8988T (cell line): Measurements from ENCODE around the gene TRIM46.

Source experiments
- DNase-seq: peaks from one replicate; pipeline ENCODE4 v3.0.0; 2011

Gene TRIM46

GRCh38 chr1:155173478-155174323 lies at the start of gene TRIM46:
TRIM46 (plus strand) TSS chr1:155173849; CDS start chr1:155173967, 118 bp downstream.
- DNase-seq, result peak; percentile 69

GRCh38 chr1:155124503-155125463 lies 48.9 kb upstream of the TRIM46 start:
- peak; percentile 63 for DNase-seq

GRCh38 chr1:155125511-155125945 lies 48.1 kb upstream of the TRIM46 start:
- no peak for DNase-seq

GRCh38 chr1:155125946-155126555 lies 47.6 kb upstream of the TRIM46 start:
- no peak for DNase-seq

- DNase-seq, result no peak
Observed at GRCh38 chr1:155126556-155127104, 47.0 kb upstream of the TRIM46 start.

GRCh38 chr1:155127105-155127966 lies 46.3 kb upstream of the TRIM46 start, which contains the start of gene EFNA1:
EFNA1 (plus strand) TSS chr1:155127876; CDS start chr1:155127978, 102 bp downstream.
- DNase-seq, result peak; percentile 57

GRCh38 chr1:155127967-155128754 lies 45.5 kb upstream of the TRIM46 start:
- DNase-seq, result no peak

GRCh38 chr1:155128755-155129473 lies 44.7 kb upstream of the TRIM46 start:
- DNase-seq, result no peak

- no peak for DNase-seq
Observed at GRCh38 chr1:155130272-155131006, 43.2 kb upstream of the TRIM46 start.

GRCh38 chr1:155131285-155131684 lies 42.4 kb upstream of the TRIM46 start:
- no peak for DNase-seq

GRCh38 chr1:155131856-155132255 lies 41.8 kb upstream of the TRIM46 start:
- no peak for DNase-seq

- DNase-seq, result no peak
Observed at GRCh38 chr1:155133799-155134281, 39.8 kb upstream of the TRIM46 start.

GRCh38 chr1:155134322-155134721 lies 39.3 kb upstream of the TRIM46 start:
- no peak for DNase-seq

GRCh38 chr1:155134880-155135414 lies 38.7 kb upstream of the TRIM46 start:
- peak; percentile 74 for DNase-seq

- DNase-seq, result peak; percentile 87
Observed at GRCh38 chr1:155135415-155136028, 38.1 kb upstream of the TRIM46 start, which contains the start of gene SLC50A1. SLC50A1 (plus strand) TSS chr1:155135852; CDS start chr1:155135912, 60 bp downstream.

- DNase-seq, result no peak
Observed at GRCh38 chr1:155136748-155137147, 36.9 kb upstream of the TRIM46 start.

- no peak for DNase-seq
Observed at GRCh38 chr1:155137154-155137949, 36.3 kb upstream of the TRIM46 start.
